Type B pancreatic cell (in vitro differentiated cells): ENCODE measurements around the gene EPHA4. TPM values are rescaled to one million over a fixed set of nuclear protein-coding genes. Genes with fewer than 3 reads are reported as not detected.
"Not testable (repeated sequence)": the region's sequence is repeated elsewhere in the genome, so short reads cannot be mapped to it uniquely, and the experiment has no call there.

Experiments used
- DNase-seq: peaks from one replicate; pipeline ENCODE4 v3.0.0; 2021; ENCODE audit warnings: mixed read lengths; ENCODE audit not compliant: unreplicated experiment; ENCODE audit errors: extremely low spot score
- H3K27ac Mint-ChIP-seq: 2 replicates; pipeline ENCODE4 v1.8.0; 2021; ENCODE audit warnings: mild to moderate bottlenecking, mixed read lengths
- H3K27me3 Mint-ChIP-seq: 2 replicates; pipeline ENCODE4 v1.8.0; 2021; ENCODE audit warnings: mixed read lengths
- H3K36me3 Mint-ChIP-seq: 2 replicates; pipeline ENCODE4 v1.8.0; 2021; ENCODE audit warnings: mixed read lengths
- H3K4me1 Mint-ChIP-seq: one replicate; pipeline ENCODE4 v1.8.0; 2021; ENCODE audit warnings: mixed read lengths; ENCODE audit not compliant: unreplicated experiment
- H3K4me3 Mint-ChIP-seq: 2 replicates; pipeline ENCODE4 v1.8.0; 2021; ENCODE audit warnings: mild to moderate bottlenecking, mixed read lengths
- H3K9me3 Mint-ChIP-seq: 2 replicates; pipeline ENCODE4 v1.8.0; 2021; ENCODE audit warnings: mixed read lengths
- CTCF ChIP-seq: fragments of 200-600 bp; sonication (generic); conservative IDR thresholded peaks from 2 replicates; pipeline ENCODE4 v1.5.0; 2021; ENCODE audit warnings: antibody characterized with exemption, mild to moderate bottlenecking
- total RNA-seq: library from RNA; stranded (reverse); gene quantifications from 2 replicates; pipeline ENCODE4 v1.2.1, GENCODE V29; 2021; ENCODE audit warnings: low replicate concordance

EPHA4 gene
- total RNA-seq, 1 donor from 2014 or later, result 78.3 TPM

- Mint-ChIP-seq H3K27ac (no peak overlapping the region), H3K9me3 (no peaks in the 10 kb centered on the region), H3K36me3 (no peaks in the 10 kb centered on the region), H3K4me1 (peaks cover 24% of the 10 kb centered on the region), H3K4me3 (no peak overlapping the region), H3K27me3 (no peaks in the 10 kb centered on the region)
- TF ChIP-seq CTCF, result no peak
- no peak for DNase-seq
Measured at GRCh38 chr2:221515864-221516263, 56.2 kb downstream of the EPHA4 start.

GRCh38 chr2:221514305-221515040, 57.6 kb downstream of the EPHA4 start:
- Mint-ChIP-seq H3K27me3 (no peaks in the 10 kb centered on the region), H3K27ac (peak overlapping the region; percentile 48), H3K9me3 (no peaks in the 10 kb centered on the region), H3K4me1 (peaks cover 15% of the 10 kb centered on the region), H3K36me3 (no peaks in the 10 kb centered on the region), H3K4me3 (no peak overlapping the region)
- no peak for TF ChIP-seq CTCF
- no peak for DNase-seq

GRCh38 chr2:221513232-221513631, 58.9 kb downstream of the EPHA4 start:
- no peak overlapping the region for H3K27ac Mint-ChIP-seq
- no peak overlapping the region for H3K4me3 Mint-ChIP-seq
- DNase-seq, result no peak
- no peak for TF ChIP-seq CTCF
- H3K9me3 Mint-ChIP-seq, result no peaks in the 10 kb centered on the region
- no peaks in the 10 kb centered on the region for H3K27me3 Mint-ChIP-seq
- H3K36me3 Mint-ChIP-seq, result no peaks in the 10 kb centered on the region
- peaks cover 10% of the 10 kb centered on the region for H3K4me1 Mint-ChIP-seq

GRCh38 chr2:221511325-221511724, 60.8 kb downstream of the EPHA4 start:
- not testable (repeated sequence) for H3K4me3 Mint-ChIP-seq, H3K36me3 Mint-ChIP-seq, H3K27me3 Mint-ChIP-seq, H3K27ac Mint-ChIP-seq, H3K9me3 Mint-ChIP-seq, DNase-seq
- peaks cover 10% of the 10 kb centered on the region for H3K4me1 Mint-ChIP-seq

- Mint-ChIP-seq H3K27me3 (peaks cover 3% of the 10 kb centered on the region), H3K4me1 (peaks cover 24% of the 10 kb centered on the region), H3K36me3 (peaks cover 6% of the 10 kb centered on the region), H3K27ac (no peak overlapping the region), H3K4me3 (no peak overlapping the region), H3K9me3 (no peaks in the 10 kb centered on the region)
- no peak for TF ChIP-seq CTCF
- DNase-seq, result no peak
Measured at GRCh38 chr2:221506469-221506868, 65.6 kb downstream of the EPHA4 start.

- Mint-ChIP-seq H3K4me1 (peaks cover 32% of the 10 kb centered on the region), H3K27ac (no peak overlapping the region), H3K9me3 (no peaks in the 10 kb centered on the region), H3K4me3 (no peak overlapping the region), H3K27me3 (peaks cover 3% of the 10 kb centered on the region), H3K36me3 (peaks cover 6% of the 10 kb centered on the region)
- no peak for DNase-seq
- TF ChIP-seq CTCF, result no peak
Measured at GRCh38 chr2:221505605-221506004, 66.5 kb downstream of the EPHA4 start.
